DMS 273 (cell line): ENCODE measurements around the gene FRYL.

Experiments
- DNase-seq: peaks from one replicate; lab custom pipeline; 2025; ENCODE audit not compliant: unreplicated experiment; lab: John Stamatoyannopoulos, UW

Gene FRYL

DNA sequence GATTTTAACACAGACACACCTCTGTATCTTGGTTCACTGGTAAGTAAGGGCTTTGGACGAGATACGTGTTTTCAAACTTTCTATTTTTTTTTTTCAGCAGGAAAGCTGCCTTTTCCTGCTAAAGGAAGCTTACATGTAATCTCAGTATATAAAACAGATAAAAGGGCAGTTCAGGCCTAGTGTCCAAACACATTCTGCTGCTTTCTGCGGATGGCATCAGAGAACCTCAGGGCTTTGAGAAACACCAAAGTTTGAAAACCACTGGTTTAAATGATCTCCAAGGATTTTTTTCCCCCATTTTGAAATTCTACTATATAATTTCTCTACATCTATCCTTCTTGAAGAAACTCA is 214.1 kb downstream of the FRYL start:
- DNase-seq: no peak

DNA sequence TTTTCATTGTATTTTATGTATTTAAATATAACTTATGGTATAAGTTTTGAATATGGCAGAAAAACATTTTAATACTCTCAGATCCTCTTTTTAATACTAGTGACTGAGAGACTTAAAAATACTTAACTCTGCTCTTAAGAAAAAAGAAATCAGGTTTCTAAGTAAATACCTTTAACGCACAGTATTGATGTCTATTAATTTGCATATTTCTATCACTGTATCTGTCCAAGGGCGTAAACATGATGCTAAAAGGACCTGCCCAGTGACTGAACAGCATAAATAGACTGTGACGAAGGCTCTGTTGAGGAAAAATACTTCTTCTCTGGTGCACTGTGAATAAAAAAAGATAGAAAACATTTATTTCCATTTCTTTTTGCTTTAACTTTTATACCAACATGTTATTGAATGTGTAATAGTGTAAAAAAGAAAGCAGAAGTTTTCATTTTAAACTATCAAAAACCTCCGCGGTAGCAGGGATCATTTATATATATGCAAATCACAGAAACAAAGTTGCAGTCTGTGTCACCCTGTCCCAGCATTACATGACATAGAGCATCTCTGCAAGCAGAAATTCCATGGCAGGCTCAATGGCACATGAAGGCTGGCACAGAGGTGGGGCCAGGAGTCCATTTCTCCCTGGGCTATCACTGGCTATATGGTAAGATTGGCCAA is 214.6 kb downstream of the FRYL start:
- DNase-seq: no peak

DNA sequence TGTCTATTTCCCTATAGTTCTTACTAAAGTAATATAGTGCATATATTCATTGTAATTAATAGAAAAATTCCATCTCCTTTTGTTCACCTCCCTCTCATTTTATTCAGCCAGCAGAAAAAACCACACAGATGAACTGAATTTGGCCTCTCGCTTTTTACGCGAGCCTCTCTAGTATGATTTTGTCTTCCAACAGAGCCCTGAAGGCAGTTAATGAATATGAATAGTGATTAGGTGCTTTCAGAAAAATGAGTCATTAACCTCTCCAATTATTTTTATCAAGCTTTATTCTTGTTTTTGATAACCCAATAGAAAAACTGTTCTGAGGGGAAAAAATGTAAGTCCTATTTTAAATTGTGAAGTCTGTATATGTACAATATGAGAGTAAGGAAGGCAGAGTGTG is 215.9 kb downstream of the FRYL start:
- DNase-seq: no peak

DNA sequence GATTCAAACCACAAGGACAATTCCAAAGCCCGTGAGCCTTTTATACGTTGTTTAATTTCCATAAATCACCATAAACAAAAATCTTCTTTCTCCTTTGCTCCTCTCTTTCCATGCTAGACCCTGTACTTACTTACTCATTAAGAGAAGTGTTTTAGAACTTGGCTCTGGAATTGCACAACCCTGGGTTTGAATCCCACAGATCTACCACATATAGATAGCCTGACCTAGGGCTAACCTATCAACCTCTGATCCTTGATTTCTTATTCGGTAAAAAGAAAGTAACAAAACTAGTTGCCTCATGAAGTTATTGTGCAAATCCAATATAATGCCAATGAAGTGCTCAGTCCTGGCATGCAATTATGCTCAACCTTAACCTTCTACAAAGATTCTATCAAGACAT is 221.3 kb downstream of the FRYL start:
- no peak for DNase-seq

DNA sequence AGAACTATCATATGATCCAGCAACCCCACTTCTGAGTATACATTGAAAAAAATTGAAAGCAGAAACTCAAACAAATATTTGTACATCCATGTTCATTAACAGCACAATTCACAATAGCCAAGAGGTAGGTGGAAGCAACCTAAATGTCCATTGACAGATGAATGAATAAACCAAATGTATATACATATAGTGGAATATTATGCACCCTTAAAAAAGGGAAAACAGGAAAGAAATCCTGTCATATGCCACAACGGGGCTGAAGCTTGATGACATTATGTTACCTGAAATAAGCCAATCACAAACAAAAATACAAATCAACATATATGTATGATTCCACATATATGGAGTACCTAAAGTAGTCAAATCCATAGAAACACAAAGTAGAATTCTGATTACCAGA is 222.1 kb downstream of the FRYL start:
- no peak for DNase-seq

DNA sequence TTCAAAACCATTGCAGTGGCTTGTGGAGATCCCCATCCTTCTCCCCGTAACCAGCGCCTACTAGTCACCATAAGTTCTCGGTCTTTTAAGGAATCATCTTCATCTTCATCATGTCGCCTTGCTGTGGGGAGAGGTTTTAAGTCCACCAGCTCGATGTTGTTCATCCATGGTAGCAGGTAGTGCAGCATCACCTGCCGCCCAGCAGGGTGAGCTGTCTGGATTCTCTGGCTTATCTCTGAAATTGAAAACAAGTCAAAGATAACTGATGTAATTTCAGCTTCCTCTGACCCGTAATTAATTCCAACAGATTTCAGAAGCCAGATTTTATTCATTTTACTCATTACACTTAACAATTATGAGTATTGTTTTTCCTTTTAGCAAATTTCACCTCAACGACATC is 222.6 kb downstream of the FRYL start:
- peak; percentile 4 for DNase-seq

DNA sequence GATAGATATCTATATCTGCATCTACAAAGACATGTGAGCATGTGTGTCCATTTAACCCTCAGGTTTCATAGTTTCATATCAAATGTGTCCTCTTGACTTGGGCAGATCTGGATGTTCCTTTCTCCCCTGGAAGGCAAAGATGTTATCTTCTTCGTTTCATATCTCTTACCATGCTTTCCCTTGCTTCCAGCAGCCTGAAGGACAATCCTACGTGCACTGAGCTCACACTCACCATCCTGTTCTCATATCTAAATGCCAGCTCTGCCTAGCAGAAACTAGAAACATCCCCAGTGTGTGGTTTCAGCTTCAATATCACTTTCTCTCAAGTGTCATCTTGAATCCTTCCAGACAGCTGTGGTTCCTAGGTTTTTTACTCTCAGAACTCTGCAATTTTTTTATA is 223.8 kb downstream of the FRYL start:
- DNase-seq: no peak

DNA sequence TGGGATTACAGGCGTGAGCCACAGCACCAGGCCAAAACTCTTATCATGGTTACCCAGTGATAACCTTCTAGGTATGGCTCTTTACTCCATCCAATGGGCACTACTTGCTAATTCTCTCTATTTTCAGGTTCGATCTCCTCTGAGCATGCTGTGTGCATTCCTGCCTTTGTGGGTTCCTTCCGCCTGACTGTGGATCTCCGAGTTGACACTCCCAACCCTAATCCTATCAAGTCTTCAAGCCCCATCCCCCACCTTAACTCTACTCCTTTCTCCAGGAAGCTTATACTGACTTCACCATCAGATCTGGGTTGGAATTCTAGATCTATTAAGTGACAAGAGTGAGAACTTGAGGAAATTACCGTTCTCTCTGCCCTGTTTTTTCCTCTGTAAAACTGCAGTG is 225.5 kb downstream of the FRYL start:
- DNase-seq: no peak

DNA sequence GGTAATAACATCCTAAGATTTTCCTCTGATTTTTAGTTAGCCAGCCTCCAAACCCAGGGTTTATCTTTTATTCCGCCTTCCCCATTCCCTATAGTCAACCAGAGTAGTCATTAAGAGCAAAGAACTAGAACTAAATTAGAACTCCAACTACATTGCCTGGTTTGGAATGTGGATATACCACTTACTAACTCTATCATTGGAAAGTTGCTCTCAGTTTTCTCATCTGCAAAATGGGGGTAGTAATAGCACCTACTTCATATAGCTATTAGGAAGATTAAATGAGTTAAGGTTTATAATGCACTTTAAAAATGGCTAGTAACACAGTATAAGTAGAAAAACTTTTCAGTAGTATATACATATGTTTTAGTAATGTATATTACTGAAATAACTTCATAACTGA is 226.4 kb downstream of the FRYL start:
- no peak for DNase-seq

DNA sequence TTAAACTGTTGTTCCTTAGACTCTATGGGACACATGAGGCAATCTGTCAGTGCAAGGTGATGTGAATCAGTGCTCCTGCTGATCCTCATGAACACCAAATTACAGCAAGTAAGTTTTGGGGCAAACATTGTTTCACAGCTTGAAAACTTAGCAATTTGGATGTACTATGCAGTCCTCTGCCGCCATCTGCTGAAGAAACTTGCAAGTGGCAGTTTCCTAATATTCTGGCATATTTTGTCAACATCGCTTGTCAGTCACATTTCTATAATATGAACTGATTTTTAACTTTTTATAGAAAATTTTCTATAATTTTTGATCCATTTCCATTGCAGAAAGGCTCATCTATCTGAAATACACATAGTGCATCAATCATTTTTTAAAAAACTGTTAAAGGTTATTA is 233.7 kb downstream of the FRYL start:
- DNase-seq: peak; percentile 44

DNA sequence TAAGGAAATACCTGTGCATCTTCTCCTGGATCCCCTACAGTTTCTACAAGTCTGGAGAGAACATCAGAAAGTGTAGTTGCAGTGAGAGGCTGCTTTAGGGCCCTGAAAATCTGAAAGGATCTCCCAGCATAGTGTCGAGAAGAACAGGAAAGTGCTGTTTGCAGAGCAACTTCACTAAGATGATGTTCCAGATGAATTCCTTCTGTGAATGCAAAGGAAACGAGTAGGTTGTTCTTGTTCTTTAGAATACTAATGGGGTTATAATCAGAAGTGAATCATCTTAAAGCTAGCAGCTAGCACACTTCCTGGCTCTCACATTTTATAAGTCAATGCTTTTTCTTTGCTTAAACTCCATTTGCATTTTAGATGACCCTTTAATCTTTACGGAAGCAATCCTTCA is 236.3 kb downstream of the FRYL start:
- no peak for DNase-seq

DNA sequence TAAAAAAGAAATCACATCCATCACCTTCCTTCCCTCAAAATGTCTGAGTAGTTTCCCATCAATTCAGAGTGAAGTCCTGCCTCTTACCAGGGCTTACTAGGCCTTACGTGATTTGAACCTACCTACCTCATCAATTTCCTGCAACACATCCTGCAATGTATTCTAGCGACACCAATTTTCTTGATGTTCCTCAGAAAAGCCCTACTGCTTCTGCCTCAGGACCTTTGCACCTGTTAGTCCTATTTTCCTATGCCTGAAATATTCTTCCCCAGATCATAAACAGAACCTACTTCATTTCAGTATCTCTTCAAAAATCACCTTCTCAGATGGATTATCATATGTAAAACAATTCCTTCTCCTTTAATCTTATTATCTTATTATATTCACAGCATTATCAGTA is 237.2 kb downstream of the FRYL start:
- DNase-seq: no peak

DNA sequence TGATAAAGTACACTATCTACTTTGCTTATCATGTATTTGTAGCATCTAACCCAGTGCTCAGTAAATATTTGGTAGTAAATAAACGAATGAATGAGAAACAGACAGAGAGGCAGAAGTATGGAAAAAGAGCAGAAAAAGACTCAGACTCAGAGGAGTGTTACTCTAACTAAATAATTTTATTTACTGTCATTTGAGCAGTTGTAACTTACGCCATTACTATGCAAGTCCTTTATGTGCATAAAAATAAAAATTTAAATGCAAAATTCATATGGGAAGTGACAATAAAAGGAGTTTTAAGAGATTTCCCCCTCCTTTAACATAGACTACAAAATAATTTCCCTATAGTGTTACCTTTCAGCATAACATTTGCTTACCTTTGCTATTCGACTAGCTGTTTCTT is 240.5 kb downstream of the FRYL start:
- no peak for DNase-seq

DNA sequence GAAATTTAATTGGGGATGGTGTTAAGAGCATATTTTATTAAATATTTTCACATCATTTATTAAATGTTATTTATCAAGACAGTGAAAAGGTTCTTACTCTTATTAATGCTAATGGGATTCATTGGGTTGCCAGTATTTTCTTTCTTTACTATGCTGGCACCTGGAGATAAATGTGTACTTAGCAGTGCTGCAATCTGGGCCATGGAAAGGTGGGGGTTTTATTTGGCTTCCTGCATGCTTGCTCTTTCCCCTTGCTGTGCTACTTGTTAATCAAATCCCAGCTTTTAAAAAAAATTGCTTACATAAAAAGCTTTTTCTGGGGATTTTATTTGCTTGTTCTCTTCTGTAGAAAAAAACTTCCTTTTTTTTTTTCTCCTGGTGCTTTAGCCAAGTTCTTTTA is 241.7 kb downstream of the FRYL start:
- peak; percentile 41 for DNase-seq

DNA sequence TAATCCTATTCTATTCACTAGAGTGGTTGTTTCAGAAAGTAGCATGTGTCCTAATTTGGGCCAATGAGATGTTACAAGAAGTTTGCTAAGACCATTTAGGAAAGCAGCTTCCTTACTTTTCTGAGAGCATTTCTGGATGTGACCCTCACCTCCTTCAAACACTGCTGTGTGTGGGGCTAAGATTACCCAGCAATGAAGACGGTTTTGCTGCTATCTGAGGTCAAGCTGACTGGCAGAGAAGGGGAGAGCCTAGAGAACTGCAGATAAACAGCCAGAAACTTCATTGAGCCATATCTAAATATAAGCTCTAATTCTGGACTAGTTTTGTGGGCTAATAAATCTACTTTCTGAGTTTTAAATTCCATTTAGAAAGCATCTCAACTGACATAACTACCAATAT is 253.7 kb downstream of the FRYL start:
- no peak for DNase-seq

DNA sequence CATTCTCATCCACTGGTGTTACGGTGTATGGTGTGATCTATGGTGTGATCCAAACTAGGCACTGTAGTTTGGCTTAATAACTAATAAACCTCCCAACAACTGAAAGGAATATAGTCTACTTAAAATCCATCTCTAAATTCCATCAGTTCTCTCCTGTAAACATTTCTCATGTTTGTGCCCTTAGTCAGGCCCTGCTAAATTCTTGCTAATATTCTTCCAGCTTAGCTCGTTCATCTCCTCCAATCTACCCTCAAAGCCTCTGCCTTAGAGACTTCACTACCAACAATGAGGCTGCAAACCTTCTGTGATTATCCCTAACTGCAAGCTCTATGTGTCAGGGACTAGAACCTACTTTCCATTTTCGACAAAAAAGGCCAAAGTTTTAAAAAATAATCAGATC is 261.9 kb downstream of the FRYL start:
- no peak for DNase-seq

DNA sequence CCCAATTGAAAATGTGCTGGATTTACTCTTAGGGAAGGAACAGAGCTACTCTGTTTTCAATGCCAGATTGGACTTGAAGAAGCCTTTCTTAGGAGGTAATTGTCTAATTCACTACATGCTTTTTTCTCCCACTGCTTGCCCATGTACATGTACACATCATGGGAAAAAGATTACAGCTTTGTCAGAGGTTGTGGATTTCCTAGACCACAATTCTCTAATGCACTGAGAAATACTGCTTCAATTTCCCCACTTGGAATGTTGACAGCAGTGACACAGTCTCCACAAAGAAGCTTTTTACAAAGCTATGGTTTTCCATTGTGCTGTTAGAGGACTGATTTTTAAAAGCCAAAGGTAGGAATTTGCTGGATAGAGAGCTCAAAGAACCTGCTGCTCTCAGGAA is 270.5 kb downstream of the FRYL start:
- no peak for DNase-seq

DNA sequence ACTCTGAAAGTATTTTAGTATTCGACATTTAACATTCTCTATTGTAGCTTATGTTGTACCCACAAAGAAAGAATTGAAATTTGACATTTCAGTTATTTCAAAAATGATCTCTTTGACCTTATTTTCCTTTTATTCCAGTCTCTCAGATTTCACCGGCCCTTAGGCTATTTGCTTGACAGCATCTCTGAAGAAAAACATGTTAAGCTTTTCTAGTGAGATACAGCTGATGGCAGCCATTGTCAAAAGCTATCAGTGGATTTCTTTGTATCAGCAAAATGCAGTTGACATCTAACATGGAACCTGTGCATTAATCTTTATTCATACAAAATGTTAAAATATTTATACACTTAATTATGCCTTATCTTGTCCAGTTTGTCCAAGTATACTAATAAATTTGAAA is 273.4 kb downstream of the FRYL start:
- DNase-seq: no peak

DNA sequence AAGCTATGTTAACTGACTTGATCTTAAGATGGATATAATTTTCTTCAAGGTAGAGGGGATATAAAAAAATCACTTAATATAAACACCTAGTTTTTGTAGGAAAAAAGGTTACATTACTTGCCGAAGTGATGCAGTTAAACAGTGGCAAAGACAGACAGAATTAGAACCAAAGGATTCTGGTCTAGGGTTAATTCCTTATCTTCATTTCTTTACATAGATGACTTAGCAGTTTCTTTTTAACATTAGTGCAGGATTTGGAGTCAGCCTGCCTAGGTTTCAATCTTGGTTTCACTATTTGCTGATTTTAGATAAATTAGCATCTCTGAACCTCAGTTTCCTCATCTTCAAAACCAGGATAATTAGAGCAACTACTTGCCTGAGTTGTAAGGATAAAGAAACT is 275.7 kb downstream of the FRYL start:
- no peak for DNase-seq

DNA sequence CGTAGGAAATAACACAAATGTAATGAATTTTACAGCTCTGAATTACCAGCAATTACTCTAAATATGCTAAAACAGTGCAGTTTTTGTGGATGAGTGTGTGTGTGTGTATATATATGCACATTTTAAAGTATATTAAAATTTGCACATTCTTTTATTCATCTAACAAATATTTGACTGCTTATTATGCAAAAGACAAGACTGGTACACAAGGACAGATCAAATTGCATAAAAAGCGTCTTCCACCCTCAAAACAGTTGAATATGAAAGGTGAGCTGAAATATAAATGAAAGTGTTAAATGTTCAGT is 276.1 kb downstream of the FRYL start:
- DNase-seq: no peak

DNA sequence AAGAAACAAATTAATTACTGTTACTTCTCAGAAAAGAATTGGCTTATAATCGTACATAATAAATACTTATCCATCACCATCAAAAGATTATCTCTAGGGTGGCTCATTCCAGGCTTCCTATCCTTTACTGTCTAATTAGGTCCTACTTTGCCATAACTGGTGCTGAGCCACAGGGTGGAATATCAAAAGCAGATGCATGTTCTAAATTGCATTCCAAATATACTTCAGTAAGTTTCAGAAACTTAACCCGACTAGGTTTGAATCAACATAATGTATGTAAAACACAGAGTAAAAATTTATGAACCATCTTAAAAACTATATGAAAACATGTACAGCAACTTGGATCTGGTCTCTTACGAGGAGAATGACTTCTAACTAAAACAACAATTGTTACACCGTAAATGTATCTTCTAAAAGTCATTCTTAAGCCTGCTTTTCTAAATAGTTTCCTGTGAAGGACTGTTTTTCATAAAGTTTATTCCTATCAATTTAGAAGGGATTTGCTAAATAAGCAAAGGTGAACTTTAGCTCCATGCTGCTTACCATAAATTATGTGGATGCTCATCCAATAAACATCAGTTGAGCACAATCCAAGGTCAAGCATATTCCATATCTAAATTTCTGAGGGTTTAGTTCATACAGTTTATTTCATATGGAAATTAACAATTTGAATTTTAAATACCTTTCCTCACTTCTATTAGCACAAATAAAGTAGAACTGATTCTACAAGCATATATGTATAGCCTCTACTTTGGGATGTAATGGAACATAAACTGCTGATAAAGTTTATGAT is 276.6 kb downstream of the FRYL start:
- no peak for DNase-seq

DNA sequence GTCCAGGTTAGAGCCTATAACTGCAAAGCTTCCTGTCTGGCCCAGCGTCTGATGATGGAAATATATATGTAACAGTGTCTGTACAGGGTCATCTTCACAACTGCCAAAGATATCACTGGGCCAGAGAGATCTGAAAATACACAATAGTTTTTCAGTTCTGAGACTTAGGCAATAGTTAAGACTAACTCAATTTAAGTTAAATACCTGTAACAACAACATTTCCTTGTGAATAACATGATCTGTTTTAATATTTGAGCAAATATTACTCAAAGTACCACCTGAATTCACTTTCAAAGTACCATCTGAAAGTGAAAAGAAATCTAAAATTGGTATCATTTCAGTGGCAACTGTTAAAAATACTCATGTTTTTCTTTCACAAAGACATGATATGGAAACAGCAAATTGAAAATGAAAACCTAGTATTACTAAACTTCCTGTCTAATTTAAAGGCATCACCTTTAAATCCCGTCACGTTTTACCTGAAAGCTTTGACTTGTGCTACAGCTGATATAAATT is 280.5 kb downstream of the FRYL start:
- DNase-seq: no peak

DNA sequence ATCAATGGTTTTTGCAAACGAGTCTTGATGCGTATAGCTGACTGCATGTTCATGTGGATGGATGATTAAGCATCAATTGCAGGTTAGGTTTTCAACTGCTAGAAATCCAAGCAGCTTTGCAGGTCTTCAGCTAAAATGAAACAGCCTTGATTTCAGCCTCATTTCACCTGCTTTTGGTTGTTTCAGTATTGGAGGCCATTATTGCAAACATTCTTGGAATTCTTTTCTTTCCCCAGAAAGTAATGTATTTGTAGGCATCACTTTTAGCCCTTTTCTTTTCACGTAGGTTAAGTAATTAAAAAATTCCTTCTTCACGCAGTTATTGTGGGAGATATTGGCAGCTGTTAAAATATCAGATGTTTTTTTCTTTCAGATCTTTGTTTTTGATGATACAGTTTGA is 281.2 kb downstream of the FRYL start:
- DNase-seq: no peak
